ENCODE measurements around the gene ATXN7L1. TPM values are rescaled to one million over a fixed set of nuclear protein-coding genes. Genes with fewer than 3 reads are reported as not detected.

The ATXN7L1 gene
- total RNA-seq, 1 donor from 2014 or later, result 18.6 TPM

DNA sequence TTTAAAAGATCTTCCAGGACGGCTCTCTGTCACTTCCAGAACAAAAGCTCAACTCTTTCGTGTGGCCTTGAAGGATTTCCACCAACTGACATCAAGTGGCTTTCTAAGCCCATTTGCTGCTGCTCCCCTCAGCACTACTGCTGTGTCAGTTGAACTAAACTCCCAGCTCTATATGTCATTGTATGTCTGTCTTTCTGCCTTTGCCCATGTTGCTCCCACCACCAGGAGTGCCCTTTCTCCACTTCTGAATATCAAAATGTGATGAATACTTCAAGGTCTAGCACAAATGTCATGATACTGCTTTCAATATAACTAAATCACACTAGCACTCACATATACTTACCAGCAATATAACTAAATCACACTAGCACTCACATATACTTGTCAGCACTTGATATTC is 138.3 kb downstream of the ATXN7L1 start:
- Mint-ChIP-seq H3K36me3 (ENCODE audit: low read depth) (no peaks in the 10 kb centered on the region), H3K27me3 (no peaks in the 10 kb centered on the region), H3K4me1 (peaks cover 9% of the 10 kb centered on the region), H3K27ac (no peak overlapping the region), H3K4me3 (no peak overlapping the region), H3K9me3 (no peaks in the 10 kb centered on the region)
- ATAC-seq (ENCODE audit: low read depth) (no peak), DNase-seq (no peak)
- TF ChIP-seq, protein P1, sequence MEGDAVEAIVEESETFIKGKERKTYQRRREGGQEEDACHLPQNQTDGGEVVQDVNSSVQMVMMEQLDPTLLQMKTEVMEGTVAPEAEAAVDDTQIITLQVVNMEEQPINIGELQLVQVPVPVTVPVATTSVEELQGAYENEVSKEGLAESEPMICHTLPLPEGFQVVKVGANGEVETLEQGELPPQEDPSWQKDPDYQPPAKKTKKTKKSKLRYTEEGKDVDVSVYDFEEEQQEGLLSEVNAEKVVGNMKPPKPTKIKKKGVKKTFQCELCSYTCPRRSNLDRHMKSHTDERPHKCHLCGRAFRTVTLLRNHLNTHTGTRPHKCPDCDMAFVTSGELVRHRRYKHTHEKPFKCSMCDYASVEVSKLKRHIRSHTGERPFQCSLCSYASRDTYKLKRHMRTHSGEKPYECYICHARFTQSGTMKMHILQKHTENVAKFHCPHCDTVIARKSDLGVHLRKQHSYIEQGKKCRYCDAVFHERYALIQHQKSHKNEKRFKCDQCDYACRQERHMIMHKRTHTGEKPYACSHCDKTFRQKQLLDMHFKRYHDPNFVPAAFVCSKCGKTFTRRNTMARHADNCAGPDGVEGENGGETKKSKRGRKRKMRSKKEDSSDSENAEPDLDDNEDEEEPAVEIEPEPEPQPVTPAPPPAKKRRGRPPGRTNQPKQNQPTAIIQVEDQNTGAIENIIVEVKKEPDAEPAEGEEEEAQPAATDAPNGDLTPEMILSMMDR (IDR thresholded peaks at IDR 0.05), result no peak
- ChIA-PET POLR2A (no interaction called here), CTCF (no interaction called here)
- intact Hi-C loops (cut with micrococcal nuclease), result no loop called here

DNA sequence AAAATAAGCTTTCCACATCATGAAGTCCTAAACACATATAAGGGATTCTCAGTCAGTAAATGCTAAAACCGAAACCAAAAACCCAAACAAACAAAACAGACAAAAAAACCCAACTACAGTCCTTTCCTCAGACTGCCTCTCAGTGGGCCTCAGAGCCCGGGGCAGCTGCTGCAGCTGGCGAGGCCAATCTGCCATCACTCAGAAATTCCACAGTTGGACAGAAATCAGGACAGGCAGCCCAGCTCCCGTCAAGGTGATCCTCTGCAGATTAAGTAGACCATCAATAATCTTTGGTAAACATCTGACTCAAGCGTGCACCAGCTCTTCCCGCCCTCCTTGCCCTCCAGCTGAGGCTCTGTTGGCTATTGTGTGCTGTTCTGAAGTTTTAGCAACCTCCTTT is 142.2 kb downstream of the ATXN7L1 start:
- ChIA-PET POLR2A (interaction anchor here (0.6 kb wide), 1 partner anchor 192 kb away, joined by 3 read pairs; no protein-coding TSS in a partner anchor), CTCF (interaction anchor here (1.3 kb wide), 1 partner anchor 292 kb away, joined by 3 read pairs; no protein-coding TSS in a partner anchor)
- no peak overlapping the region for H3K27ac Mint-ChIP-seq
- intact Hi-C loops (cut with micrococcal nuclease), result no loop called here
- no peaks in the 10 kb centered on the region for H3K4me1 Mint-ChIP-seq
- no peaks in the 10 kb centered on the region for H3K9me3 Mint-ChIP-seq
- no peak for ATAC-seq (ENCODE audit: low read depth)
- no peak for DNase-seq
- no peak overlapping the region for H3K4me3 Mint-ChIP-seq
- TF ChIP-seq, protein P1 (IDR thresholded peaks at IDR 0.05), result no peak
- no peaks in the 10 kb centered on the region for H3K27me3 Mint-ChIP-seq
- no peaks in the 10 kb centered on the region for H3K36me3 Mint-ChIP-seq (ENCODE audit: low read depth)

DNA sequence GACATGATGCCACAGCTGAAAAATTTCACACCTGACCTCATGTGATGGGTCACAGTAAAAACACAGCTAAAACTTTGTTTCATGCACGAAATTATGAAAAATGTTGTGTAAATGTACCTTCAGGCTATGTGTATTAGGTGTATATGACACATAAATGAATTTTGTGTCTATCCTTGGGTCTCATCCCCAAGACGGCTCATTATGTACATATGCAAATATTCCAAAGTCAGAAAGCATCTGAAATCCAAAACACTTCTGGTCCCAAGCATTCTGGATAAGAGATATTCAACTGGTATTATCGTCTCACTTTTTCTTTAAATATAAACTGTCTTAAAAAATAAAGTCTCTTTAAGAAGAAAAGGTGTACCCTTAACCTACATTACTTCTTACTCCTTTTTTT is 145.4 kb downstream of the ATXN7L1 start:
- H3K9me3 Mint-ChIP-seq, result no peaks in the 10 kb centered on the region
- CTCF ChIA-PET, result no interaction called here
- H3K4me1 Mint-ChIP-seq, result no peaks in the 10 kb centered on the region
- TF ChIP-seq, protein P1 (IDR thresholded peaks at IDR 0.05), result no peak
- H3K36me3 Mint-ChIP-seq (ENCODE audit: low read depth), result no peaks in the 10 kb centered on the region
- no peak overlapping the region for H3K27ac Mint-ChIP-seq
- H3K27me3 Mint-ChIP-seq, result no peaks in the 10 kb centered on the region
- DNase-seq (no peak), ATAC-seq (ENCODE audit: low read depth) (no peak)
- H3K4me3 Mint-ChIP-seq, result no peak overlapping the region
- POLR2A ChIA-PET, result no interaction called here
- intact Hi-C loops (cut with micrococcal nuclease), result no loop called here

DNA sequence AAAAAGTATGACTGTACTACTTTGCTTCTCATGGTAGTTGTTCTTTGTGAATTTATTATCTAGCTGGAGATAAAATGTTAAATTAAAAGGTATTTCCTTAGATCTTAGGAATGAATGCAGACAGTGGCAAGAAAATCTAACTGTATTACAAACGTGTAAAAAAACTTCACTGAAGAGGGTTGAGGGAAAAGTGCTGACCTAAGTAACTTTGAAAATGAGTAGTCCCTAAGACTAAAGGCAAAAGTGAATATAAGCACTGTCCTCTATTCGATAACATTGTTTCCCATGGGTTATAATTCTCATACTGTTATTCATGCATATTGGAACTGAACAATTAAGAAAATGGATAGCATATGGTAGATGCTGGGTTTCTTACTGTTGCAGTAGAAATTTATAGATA is 148.4 kb downstream of the ATXN7L1 start:
- TF ChIP-seq, protein P1 (IDR thresholded peaks at IDR 0.05), result no peak
- intact Hi-C loops (cut with micrococcal nuclease), result no loop called here
- no peak overlapping the region for H3K4me3 Mint-ChIP-seq
- no peaks in the 10 kb centered on the region for H3K9me3 Mint-ChIP-seq
- no peaks in the 10 kb centered on the region for H3K27me3 Mint-ChIP-seq
- no peaks in the 10 kb centered on the region for H3K4me1 Mint-ChIP-seq
- ChIA-PET CTCF (no interaction called here), POLR2A (no interaction called here)
- no peaks in the 10 kb centered on the region for H3K36me3 Mint-ChIP-seq (ENCODE audit: low read depth)
- no peak overlapping the region for H3K27ac Mint-ChIP-seq
- no peak for ATAC-seq (ENCODE audit: low read depth)
- DNase-seq, result no peak

DNA sequence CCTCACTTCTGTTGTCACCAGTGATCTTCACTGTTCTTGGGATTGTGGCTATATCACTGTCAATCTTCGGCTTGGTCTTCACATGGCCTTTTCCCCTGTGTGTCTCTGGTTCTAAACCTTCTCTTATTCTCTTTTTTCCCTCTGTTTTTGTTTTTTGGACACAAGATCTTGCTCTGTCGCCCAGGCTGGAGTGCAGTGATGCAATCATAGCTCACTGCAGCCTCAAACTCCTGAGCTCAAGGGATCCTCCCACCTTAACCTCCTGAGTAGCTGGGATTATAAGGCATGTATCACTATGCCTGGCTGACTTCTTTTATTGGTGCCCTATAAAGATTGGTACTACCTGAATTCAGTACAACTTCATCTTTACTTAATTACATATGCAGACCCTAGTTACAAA is 151.7 kb downstream of the ATXN7L1 start:
- Mint-ChIP-seq H3K9me3 (no peaks in the 10 kb centered on the region), H3K27ac (no peak overlapping the region), H3K27me3 (no peaks in the 10 kb centered on the region), H3K36me3 (ENCODE audit: low read depth) (no peaks in the 10 kb centered on the region), H3K4me3 (no peak overlapping the region), H3K4me1 (no peaks in the 10 kb centered on the region)
- ChIA-PET POLR2A (interaction anchor here (0.9 kb wide), 1 partner anchor 48 kb away, joined by 3 read pairs; no protein-coding TSS in a partner anchor), CTCF (no interaction called here)
- TF ChIP-seq, protein P1 (IDR thresholded peaks at IDR 0.05), result no peak
- no peak for DNase-seq
- ATAC-seq (ENCODE audit: low read depth), result no peak
- intact Hi-C loops (cut with micrococcal nuclease), result no loop called here

All from activated B cell treated with CpG ODN at 0.5 μM for 24 hours (primary cell).